A549 (cell line): ENCODE results near the gene TBX1. TPM values are rescaled to one million over a fixed set of nuclear protein-coding genes. Genes with fewer than 3 reads are reported as not detected.

Source experiments
- ATAC-seq, 2 experiments: fragments of 200-7000 bp in 1 of 2; fragments of >200 bp in 1 of 2; cut with Nextera tagmentation in 1 of 2; cut with Tn5 transposase in 1 of 2; 3 replicates each; pipeline versions ENCODE4 v1.8.0 to v1.9.1; 2018 to 2020; ENCODE audit warnings: mild to moderate bottlenecking in 1 of 2, moderate library complexity in 1 of 2
- CTCF ChIA-PET: fragments of 300-600 bp; sonication (Branson Sonifier 250); formaldehyde crosslinking; extraction: SDS; loops from one replicate; lab custom pipeline; 2021; ENCODE audit warnings: antibody characterized with exemption, inconsistent platforms; lab: Yijun Ruan, JAX
- POLR2A ChIA-PET: fragments of 350-600 bp; formaldehyde crosslinking; extraction: SDS; loops from one replicate; lab custom pipeline; 2021; ENCODE audit warnings: antibody characterized with exemption, inconsistent platforms; lab: Yijun Ruan, JAX
- DNase-seq, 2 experiments: peaks; one replicate each; pipeline versions ENCODE4 v3.0.0 to v3.0.0-alpha.2; 2011 to 2016; ENCODE audit warnings: low read depth in 1 of 2, low spot score in 1 of 2
- FAIRE-seq: peaks from 2 replicates; lab custom pipeline; 2011; peaks lifted over from hg19 to GRCh38; lab: Jason Lieb, UNC
- H3K27ac ChIP-seq, 2 experiments: fragments of >200 bp; sonication (Bioruptor Twin); formaldehyde crosslinking; 3 replicates each; pipeline ENCODE4 v1.5.1; 2016 to 2017
- H3K4me1 ChIP-seq: fragments of >200 bp; sonication (Bioruptor Twin); formaldehyde crosslinking; 3 replicates; pipeline ENCODE4 v1.6.1; 2016
- H3K4me2 ChIP-seq: fragments of >200 bp; sonication (Bioruptor Twin); formaldehyde crosslinking; 3 replicates; pipeline ENCODE4 v1.6.1; 2016
- H3K4me3 ChIP-seq: fragments of >200 bp; sonication (Bioruptor Twin); formaldehyde crosslinking; 3 replicates; pipeline ENCODE4 v1.5.1; 2016
- H3K9me3 ChIP-seq: fragments of >200 bp; sonication (Bioruptor Twin); formaldehyde crosslinking; 3 replicates; pipeline ENCODE4 v1.6.1; 2016
- ATOH8 ChIP-seq: fragments of 250-450 bp; sonication (Bioruptor Pico); IDR thresholded peaks from 2 replicates; pipeline ENCODE4 v1.5.0; 2020; ENCODE audit warnings: low read depth, mild to moderate bottlenecking, moderate library complexity
- CBX2 ChIP-seq: fragments of 200-600 bp; sonication (generic); IDR thresholded peaks from 2 replicates; pipeline ENCODE4 v1.6.1; 2016; ENCODE audit warnings: low read depth, mild to moderate bottlenecking, borderline replicate concordance
- CBX8 ChIP-seq: fragments of 200-600 bp; sonication (generic); IDR thresholded peaks from 2 replicates; pipeline ENCODE4 v1.6.1; 2016
- EHF ChIP-seq: fragments of 250-450 bp; sonication (Bioruptor Pico); IDR thresholded peaks from 2 replicates; pipeline ENCODE4 v1.5.0; 2020; ENCODE audit warnings: mild to moderate bottlenecking
- EHMT2 ChIP-seq: fragments of 200-600 bp; sonication (generic); IDR thresholded peaks from 2 replicates; pipeline ENCODE4 v1.6.1; 2016; ENCODE audit warnings: antibody characterized with exemption, low read depth, mild to moderate bottlenecking, moderate library complexity
- ELK1 ChIP-seq: fragments of 150-350 bp; IDR thresholded peaks from 2 replicates; pipeline ENCODE4 v1.6.1; 2014; ENCODE audit warnings: low read depth, mild to moderate bottlenecking, low read length
- EP300 ChIP-seq, 2 experiments: fragments of >200 bp; sonication (Bioruptor Twin); formaldehyde crosslinking; IDR thresholded peaks; 2 replicates in 1 of 2; 3 replicates in 1 of 2; pipeline ENCODE4 v1.6.1; 2016 to 2017
- FOSB ChIP-seq: fragments of 250-450 bp; sonication (Bioruptor Pico); IDR thresholded peaks from 2 replicates; pipeline ENCODE4 v1.5.0; 2020; ENCODE audit warnings: mild to moderate bottlenecking, moderate library complexity
- FOSL2 ChIP-seq, 2 experiments: fragments of 450-650 bp in 1 of 2; fragments of >200 bp in 1 of 2; sonication (Bioruptor Twin) in 1 of 2; formaldehyde crosslinking; IDR thresholded peaks; 2 replicates each; pipeline versions ENCODE4 v1.5.0 to v1.6.1; 2016 to 2020; ENCODE audit warnings: mild to moderate bottlenecking in 1 of 2, moderate library complexity in 1 of 2
- HMGXB4 ChIP-seq: fragments of 250-450 bp; sonication (Bioruptor Pico); IDR thresholded peaks from 2 replicates; pipeline ENCODE4 v1.5.0; 2021; ENCODE audit warnings: mild to moderate bottlenecking, moderate library complexity, borderline replicate concordance
- HOXA7 ChIP-seq: fragments of 250-450 bp; sonication (Bioruptor Pico); IDR thresholded peaks from 2 replicates; pipeline ENCODE4 v1.5.0; 2020; ENCODE audit warnings: mild to moderate bottlenecking, moderate library complexity
- KDM5A ChIP-seq: fragments of 200-600 bp; sonication (generic); IDR thresholded peaks from 2 replicates; pipeline ENCODE4 v1.6.1; 2016; ENCODE audit warnings: antibody characterized with exemption, mild to moderate bottlenecking
- MAX ChIP-seq: IDR thresholded peaks from 2 replicates; pipeline ENCODE4 v1.6.1; 2012
- MYC ChIP-seq: IDR thresholded peaks from 2 replicates; pipeline ENCODE4 v1.6.1; 2012; ENCODE audit warnings: mild to moderate bottlenecking, inconsistent platforms, low read length, improper control_type of control experiment, borderline replicate concordance
- POLR2AphosphoS2 ChIP-seq: conservative IDR thresholded peaks from 2 replicates; pipeline ENCODE4 v1.6.1; 2012; ENCODE audit warnings: low read length, improper control_type of control experiment, inconsistent platforms
- RFX5 ChIP-seq: fragments of 450-650 bp; IDR thresholded peaks from 2 replicates; pipeline ENCODE4 v1.7.1; 2014; ENCODE audit warnings: antibody characterized with exemption, mild to moderate bottlenecking, moderate library complexity
- RNF2 ChIP-seq: fragments of 200-600 bp; sonication (generic); IDR thresholded peaks from 2 replicates; pipeline ENCODE4 v1.6.1; 2016; ENCODE audit warnings: low read depth, mild to moderate bottlenecking, antibody characterized with exemption, moderate library complexity, borderline replicate concordance
- SMC3 ChIP-seq: fragments of >200 bp; sonication (Bioruptor Twin); formaldehyde crosslinking; IDR thresholded peaks from 3 replicates; pipeline ENCODE4 v1.6.1; 2018; ENCODE audit warnings: inconsistent platforms
- ZFP36 ChIP-seq: fragments of 450-650 bp; IDR thresholded peaks from 2 replicates; pipeline ENCODE4 v1.6.1; 2014; ENCODE audit warnings: borderline replicate concordance; ENCODE audit not compliant: partially characterized antibody
- WGBS: methylation state at CpG from one replicate; pipeline ENCODE4 v1.1.6; 2017; ENCODE audit errors: missing lambda C conversion rate; 5-methylcytosine and 5-hydroxymethylcytosine counted together
- polyA plus RNA-seq, 4 experiments: library from polyadenylated mRNA; depleted of rRNA in 3 of 4; stranded (reverse); fragments of >200 nt; fragmentation: RNase III in 1 of 4; extraction: RNeasy Plus Mini Kit Qiagen cat#74134 plus additional on column Dnase treatment in 1 of 4; gene quantifications; 2 replicates in 3 of 4; 3 replicates in 1 of 4; pipeline ENCODE4 v1.2.3, GENCODE V29; 2011 to 2017

TBX1 gene
- polyA plus RNA-seq, 2 of the 4 experiments (the other 2 are of a cell fraction): 0.30 to 2.8 TPM

GRCh38 chr22:19779011-19779421 lies 18.4 kb downstream of the TBX1 start:
- no peak overlapping the region for H3K4me3 ChIP-seq
- no peak overlapping the region for H3K4me2 ChIP-seq
- TF ChIP-seq RFX5 (no peak), CBX2 (no peak), ELK1 (no peak), EP300 (IDR thresholded peaks at IDR 0.05) (no peak), EHF (CRISPR knock-in tag) (no peak)
- FAIRE-seq: no peak
- 83% methylated on average over 10 of the region's 10 CpGs for WGBS
- no peaks in the 10 kb centered on the region for H3K9me3 ChIP-seq
- ChIA-PET POLR2A (no interaction called here), CTCF (interaction anchor here (0.6 to 1.8 kb wide), 7 partner anchors 10 to 73 kb away, joined by 3 to 4 read pairs (median 3); partner anchors contain the start of gene GP1BB)
- no peak for DNase-seq
- ATAC-seq: no peak
- no peak overlapping the region for H3K27ac ChIP-seq
- H3K4me1 ChIP-seq: no peaks in the 10 kb centered on the region

GRCh38 chr22:19779685-19780268 lies 19.2 kb downstream of the TBX1 start:
- WGBS: 87% methylated on average over 13 of the region's 13 CpGs
- no peaks in the 10 kb centered on the region for H3K9me3 ChIP-seq
- no peak overlapping the region for H3K4me2 ChIP-seq
- POLR2A ChIA-PET: no interaction called here
- no peak for DNase-seq
- no peak for TF ChIP-seq EHMT2
- no peak for TF ChIP-seq CBX8
- TF ChIP-seq FOSB: no peak
- TF ChIP-seq POLR2AphosphoS2: no peak
- no peak for TF ChIP-seq KDM5A
- no peak for TF ChIP-seq ATOH8 (CRISPR knock-in tag)
- TF ChIP-seq ELK1: no peak
- no peak for TF ChIP-seq RNF2
- no peak for TF ChIP-seq MAX
- no peak for TF ChIP-seq SMC3
- no peak for TF ChIP-seq EP300 (IDR thresholded peaks at IDR 0.05)
- no peak for TF ChIP-seq EHF (CRISPR knock-in tag)
- no peak for TF ChIP-seq HMGXB4 (CRISPR knock-in tag)
- no peak for TF ChIP-seq MYC
- no peak for TF ChIP-seq HOXA7 (CRISPR knock-in tag)
- TF ChIP-seq FOSL2 (IDR thresholded peaks at IDR 0.05): no peak
- TF ChIP-seq FOSL2 (CRISPR knock-in tag; IDR thresholded peaks at IDR 0.05): no peak
- no peak for TF ChIP-seq ZFP36
- TF ChIP-seq, all 56 proteins: peak for 0
- Histone ChIP-seq H3K4me3 (no peak overlapping the region), H3K4me1 (no peaks in the 10 kb centered on the region), H3K27ac (no peak overlapping the region)
- FAIRE-seq: no peak
- CTCF ChIA-PET: interaction anchor here (0.9 to 2.7 kb wide), 4 partner anchors 10 to 72 kb away, joined by 3 to 8 read pairs (median 4); no protein-coding TSS in a partner anchor
- ATAC-seq: no peak
